GM11168 (cell line): ENCODE measurements around the gene OR9I1.

Source experiments
- in situ Hi-C: fragments of 300-500 bp; cut with MboI; formaldehyde crosslinking; loops from one replicate; pipeline ENCODE4 v1.12.0; 2022; ENCODE audit warnings: low sequenced_read_pairs; ENCODE audit not compliant: unreplicated experiment

The OR9I1 gene

GRCh38 chr11:58125469-58125868 lies at the start of gene OR9I1:
Gene OR9I1, minus strand, starts transcription at chr11:58125530. Its CDS starts 6,086 bp downstream, at chr11:58119444.
- in situ Hi-C loops = no loop called here

- in situ Hi-C loops = no loop called here
Measured at GRCh38 chr11:58165504-58166106, 40.3 kb upstream of the OR9I1 start.

GRCh38 chr11:58164990-58165389 lies 39.7 kb upstream of the OR9I1 start:
- in situ Hi-C loops = no loop called here

GRCh38 chr11:58164389-58164788 lies 39.1 kb upstream of the OR9I1 start:
- in situ Hi-C loops = no loop called here

GRCh38 chr11:58152781-58153180 lies 27.5 kb upstream of the OR9I1 start:
- in situ Hi-C loops = no loop called here

- in situ Hi-C loops = no loop called here
Measured at GRCh38 chr11:58142761-58143160, 17.4 kb upstream of the OR9I1 start.

GRCh38 chr11:58135171-58135570 lies 9.8 kb upstream of the OR9I1 start:
- in situ Hi-C loops = no loop called here

GRCh38 chr11:58134151-58134550 lies 8.8 kb upstream of the OR9I1 start:
- in situ Hi-C loops = no loop called here

GRCh38 chr11:58133309-58134076 lies 8.2 kb upstream of the OR9I1 start:
- in situ Hi-C loops = no loop called here

- in situ Hi-C loops = no loop called here
Measured at GRCh38 chr11:58127350-58127749, 2.0 kb upstream of the OR9I1 start.

- in situ Hi-C loops = no loop called here
Measured at GRCh38 chr11:58121096-58121495, 4.2 kb downstream of the OR9I1 start.

GRCh38 chr11:58097437-58097836 lies 27.9 kb downstream of the OR9I1 start:
- in situ Hi-C loops = no loop called here

GRCh38 chr11:58086528-58086927 lies 38.8 kb downstream of the OR9I1 start:
- in situ Hi-C loops = no loop called here

- in situ Hi-C loops = no loop called here
Measured at GRCh38 chr11:58075781-58076180, 49.5 kb downstream of the OR9I1 start.

GRCh38 chr11:58070585-58070984 lies 54.7 kb downstream of the OR9I1 start:
- in situ Hi-C loops = no loop called here

- in situ Hi-C loops = no loop called here
Measured at GRCh38 chr11:58068655-58069054, 56.7 kb downstream of the OR9I1 start.

- in situ Hi-C loops = no loop called here
Measured at GRCh38 chr11:58067685-58068084, 57.6 kb downstream of the OR9I1 start.
